IMR-90 (cell line): ENCODE measurements around the gene PLCB2. TPM values are rescaled to one million over a fixed set of nuclear protein-coding genes. Genes with fewer than 3 reads are reported as not detected.

Experiments used
- ATAC-seq: fragments of 200-7000 bp; cut with Tn5 transposase; 2 replicates; pipeline ENCODE4 v1.9.1; 2020; ENCODE audit warnings: low read depth, mild to moderate bottlenecking, moderate library complexity
- BruUV-seq: library from RNA; stranded (reverse); fragments of 400-500 nt; replicated peaks from 2 replicates; lab custom pipeline; 2021; lab: Mats Ljungman, UMichigan
- CTCF ChIA-PET: fragments of 300-600 bp; formaldehyde crosslinking; extraction: SDS; loops from one replicate; lab custom pipeline; 2021; ENCODE audit warnings: antibody characterized with exemption; lab: Yijun Ruan, JAX
- POLR2A ChIA-PET: fragments of 300-600 bp; sonication (Branson Sonifier 250); formaldehyde crosslinking; loops from one replicate; lab custom pipeline; 2022; ENCODE audit warnings: antibody characterized with exemption; ENCODE audit not compliant: unreplicated experiment; lab: Charles Lee
- DNase-seq: peaks from one replicate; pipeline ENCODE4 v3.0.0; 2013
- H2AFZ ChIP-seq: replicated peaks from 2 replicates; pipeline ENCODE3; 2013; ENCODE audit warnings: low read length, mild to moderate bottlenecking; ENCODE audit not compliant: poor library complexity
- H2AK5ac ChIP-seq: 2 replicates; pipeline ENCODE4 v1.6.1; 2013; ENCODE audit warnings: low read depth, low read length, inconsistent platforms
- H2AK9ac ChIP-seq: replicated peaks from 2 replicates; pipeline ENCODE3; 2013; ENCODE audit warnings: mild to moderate bottlenecking, low read depth, low read length, moderate library complexity; ENCODE audit not compliant: poor library complexity
- H2BK120ac ChIP-seq: 2 replicates; pipeline ENCODE4 v1.6.1; 2013; ENCODE audit warnings: low read depth, low read length, inconsistent platforms
- H2BK15ac ChIP-seq: 3 replicates; pipeline ENCODE4 v1.6.1; 2013; ENCODE audit warnings: low read depth, low read length, inconsistent platforms
- H2BK20ac ChIP-seq: 2 replicates; pipeline ENCODE4 v1.6.1; 2013; ENCODE audit warnings: low read depth, mild to moderate bottlenecking, inconsistent platforms, low read length, moderate library complexity
- H2BK5ac ChIP-seq: 2 replicates; pipeline ENCODE4 v1.6.1; 2013; ENCODE audit warnings: mild to moderate bottlenecking, low read depth, low read length, inconsistent platforms; ENCODE audit not compliant: poor library complexity, severe bottlenecking
- H3K14ac ChIP-seq: replicated peaks from 2 replicates; pipeline ENCODE4 v1.6.1; 2013; ENCODE audit warnings: low read depth, low read length, inconsistent platforms
- H3K18ac ChIP-seq: 2 replicates; pipeline ENCODE4 v1.6.1; 2013; ENCODE audit warnings: low read depth, low read length, control low read depth
- H3K23ac ChIP-seq: 2 replicates; pipeline ENCODE4 v1.6.1; 2013; ENCODE audit warnings: low read depth, low read length, inconsistent platforms
- H3K27ac ChIP-seq: 2 replicates; pipeline ENCODE4 v1.5.1; 2013; ENCODE audit warnings: mild to moderate bottlenecking, control low read depth, low read length; ENCODE audit not compliant: insufficient read depth
- H3K27me3 ChIP-seq: 2 replicates; pipeline ENCODE4 v1.6.1; 2013; ENCODE audit warnings: low read length; ENCODE audit not compliant: control insufficient read depth, insufficient read depth
- H3K36me3 ChIP-seq: 2 replicates; pipeline ENCODE4 v1.6.1; 2013; ENCODE audit warnings: low read length, mixed read lengths; ENCODE audit not compliant: control insufficient read depth, insufficient read depth
- H3K4ac ChIP-seq: 2 replicates; pipeline ENCODE4 v1.6.1; 2013; ENCODE audit warnings: low read depth, low read length, inconsistent platforms
- H3K4me1 ChIP-seq: 2 replicates; pipeline ENCODE4 v1.6.1; 2013; ENCODE audit warnings: low read length, mixed read lengths; ENCODE audit not compliant: control insufficient read depth, insufficient read depth
- H3K4me2 ChIP-seq: 2 replicates; pipeline ENCODE4 v1.6.1; 2013; ENCODE audit warnings: low read depth, mild to moderate bottlenecking, control low read depth, low read length, moderate library complexity
- H3K4me3 ChIP-seq: 2 replicates; pipeline ENCODE4 v1.5.1; 2013; ENCODE audit warnings: low read depth, mild to moderate bottlenecking, control low read depth, low read length, moderate library complexity; ENCODE audit not compliant: insufficient read depth
- H3K56ac ChIP-seq: 2 replicates; pipeline ENCODE4 v1.6.1; 2013; ENCODE audit warnings: low read length, inconsistent platforms; ENCODE audit not compliant: insufficient read depth; ENCODE audit errors: extremely low read depth
- H3K79me1 ChIP-seq, 2 experiments: 2 replicates each; pipeline ENCODE4 v1.6.1; 2013; ENCODE audit warnings: low read length in 2 of 2, inconsistent platforms in 1 of 2, low read depth in 1 of 2
- H3K9ac ChIP-seq: 2 replicates; pipeline ENCODE4 v1.6.1; 2013; ENCODE audit warnings: low read depth, low read length, control low read depth
- H3K9me1 ChIP-seq: 2 replicates; pipeline ENCODE4 v1.6.1; 2013; ENCODE audit warnings: low read length, inconsistent platforms; ENCODE audit not compliant: insufficient read depth
- H3K9me3 ChIP-seq: 2 replicates; pipeline ENCODE4 v1.6.1; 2013; ENCODE audit warnings: low read length; ENCODE audit not compliant: control insufficient read depth, insufficient read depth
- H4K20me1 ChIP-seq: 2 replicates; pipeline ENCODE4 v1.6.1; 2013; ENCODE audit warnings: low read length, inconsistent platforms; ENCODE audit not compliant: insufficient read depth
- H4K5ac ChIP-seq: 2 replicates; pipeline ENCODE4 v1.6.1; 2013; ENCODE audit warnings: mild to moderate bottlenecking, low read depth, low read length, control low read depth
- H4K8ac ChIP-seq, 2 experiments: 2 replicates each; pipeline ENCODE4 v1.6.1; 2013; ENCODE audit warnings: low read depth in 2 of 2, low read length in 2 of 2, control low read depth in 1 of 2, inconsistent platforms in 1 of 2
- H4K91ac ChIP-seq: 2 replicates; pipeline ENCODE4 v1.6.1; 2013; ENCODE audit warnings: low read depth, low read length, inconsistent platforms; ENCODE audit not compliant: insufficient read depth
- CEBPB ChIP-seq: IDR thresholded peaks from 2 replicates; pipeline ENCODE4 v1.6.1; 2012; ENCODE audit warnings: low read depth, low read length, improper control_type of control experiment
- FOS ChIP-seq: fragments of 150-350 bp; IDR thresholded peaks from 2 replicates; pipeline ENCODE4 v1.6.1; 2016; ENCODE audit warnings: low read depth, low read length
- MAFK ChIP-seq: IDR thresholded peaks from 2 replicates; pipeline ENCODE4 v1.6.1; 2012; ENCODE audit warnings: low read depth, low read length, improper control_type of control experiment
- MAZ ChIP-seq: IDR thresholded peaks from 2 replicates; pipeline ENCODE4 v1.6.1; 2012; ENCODE audit warnings: low read depth, mild to moderate bottlenecking, low read length, improper control_type of control experiment, moderate library complexity, borderline replicate concordance
- NFE2L2 ChIP-seq: fragments of 150-350 bp; IDR thresholded peaks from 2 replicates; pipeline ENCODE4 v1.6.1; 2016; ENCODE audit warnings: low read depth, mild to moderate bottlenecking, low read length
- POLR2A ChIP-seq: IDR thresholded peaks from 2 replicates; pipeline ENCODE4 v1.6.1; 2012; ENCODE audit warnings: mild to moderate bottlenecking, low read depth, low read length
- RAD21 ChIP-seq: IDR thresholded peaks from 2 replicates; pipeline ENCODE4 v1.6.1; 2012; ENCODE audit warnings: low read length, improper control_type of control experiment
- RCOR1 ChIP-seq: IDR thresholded peaks from 2 replicates; pipeline ENCODE4 v1.6.1; 2012; ENCODE audit warnings: mild to moderate bottlenecking, low read length, improper control_type of control experiment; ENCODE audit not compliant: insufficient replicate concordance
- RFX5 ChIP-seq: IDR thresholded peaks from 2 replicates; pipeline ENCODE4 v1.8.0; 2012; ENCODE audit warnings: low read depth, mild to moderate bottlenecking, low read length, moderate library complexity
- SMC3 ChIP-seq: fragments of 150-350 bp; IDR thresholded peaks from 2 replicates; pipeline ENCODE4 v1.6.1; 2016; ENCODE audit warnings: low read depth, mild to moderate bottlenecking, antibody characterized with exemption, low read length, moderate library complexity
- WGBS, 2 experiments: methylation state at CpG; one replicate each; pipeline versions ENCODE4 v1.1.5 to v1.1.7; 2013; ENCODE audit warnings: missing lambda C conversion rate in 2 of 2; ENCODE audit not compliant: insufficient read length in 1 of 2; ENCODE audit errors: extremely low coverage in 2 of 2; 5-methylcytosine and 5-hydroxymethylcytosine counted together
- dilution Hi-C: fragments of 300-500 bp; cut with HindIII; formaldehyde crosslinking; loops from one replicate; pipeline ENCODE4 v1.14.3; 2018; ENCODE audit warnings: low sequenced_read_pairs; ENCODE audit not compliant: unreplicated experiment
- in situ Hi-C: fragments of 300-500 bp; cut with MboI; formaldehyde crosslinking; loops from 3 replicates; pipeline ENCODE4 v1.14.3; 2019; ENCODE audit warnings: low sequenced_read_pairs, inconsistent platforms, mixed read lengths
- intact Hi-C: fragments of 100-400 bp; cut with micrococcal nuclease; formaldehyde crosslinking; loops from 2 replicates; pipeline ENCODE4 v1.10.0; 2022
- polyA plus RNA-seq, 3 experiments: library from polyadenylated mRNA; depleted of rRNA; stranded (reverse); fragments of >200 nt; gene quantifications; 2 replicates each; pipeline ENCODE4 v1.2.3, GENCODE V29; 2012; ENCODE audit warnings: low replicate concordance in 1 of 3
- total RNA-seq: library from RNA; depleted of rRNA; stranded (reverse); fragments of >200 nt; gene quantifications from 2 replicates; pipeline ENCODE4 v1.2.3, GENCODE V29; 2012
- TF ChIP-seq, protein P1 (sequence below): fragments of 150-350 bp; IDR thresholded peaks from 2 replicates; pipeline ENCODE4 v1.6.1; 2017; ENCODE audit warnings: mild to moderate bottlenecking, antibody characterized with exemption, low read length, low read depth
- TF ChIP-seq, protein P2 (sequence below): fragments of 150-350 bp; IDR thresholded peaks from 2 replicates; pipeline ENCODE4 v1.6.1; 2016; ENCODE audit warnings: low read depth, mild to moderate bottlenecking, low read length, moderate library complexity, borderline replicate concordance

Gene PLCB2
- total and polyA plus RNA-seq, 2 of the 4 experiments (the other 2 are of a cell fraction) = 0.18 to 1.4 TPM

DNA sequence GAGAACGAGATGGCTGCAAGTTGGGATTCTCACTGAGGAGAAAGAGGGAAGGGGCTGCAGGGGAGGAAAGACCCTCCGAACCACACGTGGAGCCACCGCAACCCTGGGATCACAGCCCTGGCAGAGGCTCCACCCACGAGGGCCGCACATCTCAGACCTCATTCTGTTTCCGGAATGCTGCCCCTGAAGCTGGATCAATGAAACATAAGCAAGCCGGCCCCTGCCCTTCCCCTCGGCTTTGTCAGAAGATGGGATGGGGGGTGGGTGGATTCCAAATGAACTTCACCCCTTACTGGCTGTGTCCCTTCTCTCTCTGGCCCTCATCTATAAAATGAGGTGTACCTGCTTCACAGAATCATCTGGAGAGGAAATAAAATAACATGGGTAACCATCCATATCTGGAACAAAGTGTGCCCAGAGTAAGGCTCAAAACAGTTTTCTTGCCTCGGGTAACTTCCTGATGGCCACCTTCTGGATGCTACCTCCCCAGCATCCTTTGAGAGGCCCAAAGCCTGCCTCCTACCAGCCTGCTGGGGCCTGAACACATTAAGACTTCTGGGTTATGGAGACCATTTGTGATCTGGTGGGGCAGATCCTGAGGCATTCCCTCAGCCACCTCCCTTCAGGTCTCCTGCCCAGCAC, 37.6 kb upstream of the PLCB2 start:
- Histone ChIP-seq H3K18ac (no peak overlapping the region), H3K56ac (no peak overlapping the region), H3K27ac (no peak overlapping the region), H3K4ac (peak overlapping the region; percentile 98; the same call in 1 of the 2 replicates), H4K5ac (no peak overlapping the region), H3K4me2 (no peak overlapping the region), H3K9me1 (peaks cover 15% of the 10 kb centered on the region), H3K4me3 (no peak overlapping the region), H4K8ac (peak overlapping the region in 1 of 2 experiments; percentile 86; a peak in 1 of 4 replicates), H3K36me3 (no peaks in the 10 kb centered on the region), H3K27me3 (no peaks in the 10 kb centered on the region), H3K79me1 (peaks cover 5 to 9% of the 10 kb centered on the region in 2 experiments; a peak in 2 of 4 replicates), H4K91ac (no peak overlapping the region), H4K20me1 (no peaks in the 10 kb centered on the region), H2AFZ (peak overlapping the region; percentile 82), H2BK120ac (peak overlapping the region; percentile 94; the same call in 1 of the 2 replicates), H2BK15ac (no peak overlapping the region), H2BK20ac (peak overlapping the region; percentile 15; the same call in 1 of the 2 replicates), H3K14ac (no peak overlapping the region), H2AK5ac (peak overlapping the region; percentile 59), H3K4me1 (peaks cover 23% of the 10 kb centered on the region), H2BK5ac (no peak overlapping the region), H3K9me3 (no peaks in the 10 kb centered on the region), H2AK9ac (peak overlapping the region; percentile 28), H3K23ac (no peak overlapping the region), H3K9ac (no peak overlapping the region)
- in situ Hi-C loops (no loop called here), intact Hi-C loops (no loop called here), dilution Hi-C loops (no loop called here)
- 82% methylated on average over 4 of the region's 10 CpGs; no CpG with 5 or more reads in 1 of the 2 experiments for WGBS, 2 experiments
- DNase-seq (no peak), ATAC-seq (no peak)
- ChIA-PET POLR2A (no interaction called here), CTCF (interaction anchor here (0.7 to 2.8 kb wide), 6 partner anchors 10 to 119 kb away, joined by 3 to 15 read pairs (median 4); no protein-coding TSS in a partner anchor)
- TF ChIP-seq POLR2A = no peak
- TF ChIP-seq RAD21 = no peak
- TF ChIP-seq SMC3 = no peak
- TF ChIP-seq MAZ = no peak
- no peak for TF ChIP-seq FOS
- TF ChIP-seq, protein P1, sequence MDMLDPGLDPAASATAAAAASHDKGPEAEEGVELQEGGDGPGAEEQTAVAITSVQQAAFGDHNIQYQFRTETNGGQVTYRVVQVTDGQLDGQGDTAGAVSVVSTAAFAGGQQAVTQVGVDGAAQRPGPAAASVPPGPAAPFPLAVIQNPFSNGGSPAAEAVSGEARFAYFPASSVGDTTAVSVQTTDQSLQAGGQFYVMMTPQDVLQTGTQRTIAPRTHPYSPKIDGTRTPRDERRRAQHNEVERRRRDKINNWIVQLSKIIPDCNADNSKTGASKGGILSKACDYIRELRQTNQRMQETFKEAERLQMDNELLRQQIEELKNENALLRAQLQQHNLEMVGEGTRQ = no peak
- TF ChIP-seq MAFK = no peak
- TF ChIP-seq RCOR1 = no peak
- TF ChIP-seq, protein P2, sequence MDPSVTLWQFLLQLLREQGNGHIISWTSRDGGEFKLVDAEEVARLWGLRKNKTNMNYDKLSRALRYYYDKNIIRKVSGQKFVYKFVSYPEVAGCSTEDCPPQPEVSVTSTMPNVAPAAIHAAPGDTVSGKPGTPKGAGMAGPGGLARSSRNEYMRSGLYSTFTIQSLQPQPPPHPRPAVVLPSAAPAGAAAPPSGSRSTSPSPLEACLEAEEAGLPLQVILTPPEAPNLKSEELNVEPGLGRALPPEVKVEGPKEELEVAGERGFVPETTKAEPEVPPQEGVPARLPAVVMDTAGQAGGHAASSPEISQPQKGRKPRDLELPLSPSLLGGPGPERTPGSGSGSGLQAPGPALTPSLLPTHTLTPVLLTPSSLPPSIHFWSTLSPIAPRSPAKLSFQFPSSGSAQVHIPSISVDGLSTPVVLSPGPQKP = no peak
- no peak for TF ChIP-seq CEBPB
- TF ChIP-seq RFX5 = no peak
- no peak for TF ChIP-seq NFE2L2
- no TSS peak for BruUV-seq
